Heart right ventricle (tissue), 16 donors: ENCODE results near the gene RSKR. TPM values are rescaled to one million over a fixed set of nuclear protein-coding genes. Genes with fewer than 3 reads are reported as not detected.
"Not testable (repeated sequence)": the region's sequence is repeated elsewhere in the genome, so short reads cannot be mapped to it uniquely, and the experiment has no call there.

ENCODE experiments used
- ATAC-seq, 8 donors: fragments of 200-7000 bp; cut with Tn5 transposase; one replicate each; pipeline ENCODE4 v1.9.1; 2020; ENCODE audit warnings: mild to moderate bottlenecking in 8 of 8, moderate library complexity in 8 of 8, moderate number of reproducible peaks in 1 of 8
- DNase-seq, 2 donors: peaks; one replicate each; pipeline ENCODE4 v3.0.0-alpha.2; 2020
- H3K27ac ChIP-seq, 10 donors: fragments of 200-600 bp; sonication (generic) in 2 of 10; one replicate each; pipeline versions ENCODE4 v1.5.0 to v1.8.0; 2020 to 2022; ENCODE audit warnings: mild to moderate bottlenecking in 3 of 10
- H3K27me3 ChIP-seq, 7 donors: fragments of 200-600 bp; one replicate each; pipeline ENCODE4 v1.8.0; 2021 to 2022; ENCODE audit warnings: mild to moderate bottlenecking in 2 of 7
- H3K36me3 ChIP-seq, 9 donors: fragments of 200-600 bp; sonication (generic) in 1 of 9; one replicate each; pipeline versions ENCODE4 v1.5.0 to v1.8.0; 2020 to 2022; ENCODE audit warnings: mild to moderate bottlenecking in 2 of 9
- H3K4me1 ChIP-seq, 9 donors: fragments of 200-600 bp; sonication (generic) in 1 of 9; one replicate each; pipeline versions ENCODE4 v1.5.0 to v1.8.0; 2020 to 2022; ENCODE audit warnings: mild to moderate bottlenecking in 4 of 9
- H3K4me3 ChIP-seq, 10 donors: fragments of 200-600 bp; sonication (generic) in 2 of 10; one replicate each; pipeline versions ENCODE4 v1.5.0 to v1.8.0; 2020 to 2022; ENCODE audit warnings: mild to moderate bottlenecking in 7 of 10, moderate library complexity in 2 of 10
- H3K9me3 ChIP-seq, 11 donors: fragments of 200-600 bp in 10 of 11; sonication (generic) in 2 of 11; one replicate each; pipeline versions ENCODE4 v1.5.0 to v1.8.0; 2013 to 2022; ENCODE audit warnings: mild to moderate bottlenecking in 2 of 11, control low read depth in 1 of 11, moderate library complexity in 1 of 11
- WGBS, 2 donors: extraction: QIAGEN DNeasy Blood & Tissue Kit; methylation state at CpG; one replicate each; pipeline ENCODE4 v1.1.7; 2013; ENCODE audit warnings: inconsistent platforms in 1 of 2; 5-methylcytosine and 5-hydroxymethylcytosine counted together
- intact Hi-C, 10 donors: fragments of 100-400 bp; cut with DNase I; formaldehyde crosslinking; loops; one replicate each; pipeline versions ENCODE4 v1.11.1 to v1.14.2; 2022
- polyA plus RNA-seq, 2 donors: library from polyadenylated mRNA; stranded (reverse); fragments of 200-250 nt; gene quantifications; one replicate each; pipeline ENCODE4 v1.2.3, GENCODE V29; 2013
- total RNA-seq, 10 donors: library from RNA; stranded (reverse); fragmentation: NEBNext Ultra II Directional in 3 of 10; extraction: Animal tissue kit (Norgen Biotek cat#: 25700) in 3 of 10; gene quantifications; one replicate each; pipeline versions ENCODE4 v1.2.1 to v1.2.4, GENCODE V29; 2021 to 2023
- TF ChIP-seq, protein P1 (sequence below), 9 donors: fragments of 200-600 bp; sonication (generic) in 2 of 9; IDR thresholded peaks; one replicate each; pipeline versions ENCODE4 v1.5.0 to v1.8.0; 2021 to 2022; ENCODE audit warnings: antibody characterized with exemption in 9 of 9, mild to moderate bottlenecking in 5 of 9, moderate library complexity in 1 of 9
- donor health status: Arrhythmogenic right ventricular cardiomyopathy.
- donor health status: ischemic (EF 13 %, LVEDD 7.1; RV severe dilation, severe dysfunction).
- donor health status: healthy with polysubstance abuse.
- donor health status: DM: no; HTN: yes; CAD: no.
- donor health status: DM: no; HTN: no; CAD: no.
- donor health status: ischemic (EF 25% LVEDD 6.9; RV normal size, moderate dysfunction).
- donor health status: ischemic (EF 25% LVEDD 5.7; RV mildly dilated, moderate dysfunction).
- donor health status: healthy.
- donor health status: DM: yes; HTN: yes; CAD: no.
- donor health status: Ischemic cardiomyopathy.
- donor health status: ischemic (EF 35%, LVEDD 5.7; RV mildly dilated, moderate dysfunction).
- donor health status: nonischemic (EF 11% LVEDD 7.7; RV severe dilation, severe dysfunction).
- donor health status: DM: yes; HTN: yes; CAD: no.
- donor health status: PGD.
- donor health status: ischemic (EF 29% LVEDD 5.4; RV normal size, mild dysfunction).
- donor health status: nonischemic (EF 23%, LVEDD 6.1; RV moderate dilation, normal function).

The RSKR gene
- total and polyA plus RNA-seq, 12 donors: 2.1 to 8.7 (median 4.1) TPM

DNA sequence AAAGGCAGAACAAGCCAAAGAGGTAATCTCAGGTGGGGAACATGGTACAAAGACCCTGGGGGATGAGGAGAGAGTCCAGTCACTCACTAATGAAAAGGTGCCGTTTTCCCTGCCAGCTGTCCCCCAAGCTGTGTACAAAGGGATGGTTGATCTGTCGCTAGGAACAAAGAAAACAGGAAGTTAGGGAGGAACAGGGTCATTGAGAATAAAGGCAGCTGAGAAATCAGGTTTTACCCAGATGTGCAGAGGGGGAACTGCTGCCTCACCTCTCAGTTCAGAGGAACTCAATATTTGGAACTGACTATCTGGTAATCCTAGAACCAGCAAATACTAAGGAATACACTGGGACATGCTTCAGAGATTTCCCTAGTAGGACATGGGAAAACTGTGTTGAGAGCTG lies 1.5 kb downstream of the RSKR start:
- Histone ChIP-seq H3K4me1 (no peaks in the 10 kb centered on the region), H3K4me3 (no peak overlapping the region), H3K27ac (no peak overlapping the region), H3K27me3 (no peaks in the 10 kb centered on the region), H3K9me3 (no peaks in the 10 kb centered on the region), H3K36me3 (peaks cover 0 to 93% (median 36%) of the 10 kb centered on the region in 9 donors)
- intact Hi-C loops: loop anchor here in 9 of 10 donors (2.0 to 10.0 kb wide), 7 partner anchors 58 to 120 kb away; partner anchors contain the start of gene UNC119 (in 2 of the 9)
- TF ChIP-seq, protein P1, sequence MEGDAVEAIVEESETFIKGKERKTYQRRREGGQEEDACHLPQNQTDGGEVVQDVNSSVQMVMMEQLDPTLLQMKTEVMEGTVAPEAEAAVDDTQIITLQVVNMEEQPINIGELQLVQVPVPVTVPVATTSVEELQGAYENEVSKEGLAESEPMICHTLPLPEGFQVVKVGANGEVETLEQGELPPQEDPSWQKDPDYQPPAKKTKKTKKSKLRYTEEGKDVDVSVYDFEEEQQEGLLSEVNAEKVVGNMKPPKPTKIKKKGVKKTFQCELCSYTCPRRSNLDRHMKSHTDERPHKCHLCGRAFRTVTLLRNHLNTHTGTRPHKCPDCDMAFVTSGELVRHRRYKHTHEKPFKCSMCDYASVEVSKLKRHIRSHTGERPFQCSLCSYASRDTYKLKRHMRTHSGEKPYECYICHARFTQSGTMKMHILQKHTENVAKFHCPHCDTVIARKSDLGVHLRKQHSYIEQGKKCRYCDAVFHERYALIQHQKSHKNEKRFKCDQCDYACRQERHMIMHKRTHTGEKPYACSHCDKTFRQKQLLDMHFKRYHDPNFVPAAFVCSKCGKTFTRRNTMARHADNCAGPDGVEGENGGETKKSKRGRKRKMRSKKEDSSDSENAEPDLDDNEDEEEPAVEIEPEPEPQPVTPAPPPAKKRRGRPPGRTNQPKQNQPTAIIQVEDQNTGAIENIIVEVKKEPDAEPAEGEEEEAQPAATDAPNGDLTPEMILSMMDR (IDR thresholded peaks at IDR 0.05): no peak
- WGBS, 2 donors: 51 to 73% methylated on average over 2 of the region's 2 CpGs
- ATAC-seq (no peak), DNase-seq (no peak)

DNA sequence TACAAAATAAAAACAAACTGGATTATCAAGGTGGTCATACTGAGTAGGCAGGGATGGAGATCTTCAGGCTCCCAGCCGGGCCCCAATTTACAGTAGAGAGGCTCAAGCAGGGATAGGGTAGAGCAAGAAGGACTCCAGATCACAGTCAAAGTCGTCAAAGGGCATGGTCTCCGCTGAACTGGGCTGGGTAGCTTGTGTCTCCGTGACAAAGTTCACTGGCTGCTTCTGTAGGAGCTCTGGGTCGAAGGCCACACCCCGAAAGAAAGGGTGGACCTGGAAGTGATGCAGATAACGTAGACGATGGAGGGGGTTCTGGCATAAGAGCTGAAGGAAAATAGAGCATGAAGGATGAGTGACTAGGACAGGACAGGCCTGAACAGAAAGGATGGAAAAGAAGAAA lies 3.6 kb downstream of the RSKR start:
- no peak overlapping the region for H3K27ac ChIP-seq
- no peaks in the 10 kb centered on the region for H3K9me3 ChIP-seq
- DNase-seq (no peak), ATAC-seq (no peak)
- H3K4me1 ChIP-seq: no peaks in the 10 kb centered on the region
- TF ChIP-seq, protein P1 (IDR thresholded peaks at IDR 0.05): no peak
- intact Hi-C loops: loop anchor here in 9 of 10 donors (5.0 to 10.0 kb wide), 6 partner anchors 56 to 118 kb away; partner anchors contain the start of gene UNC119 (in 2 of the 9)
- no peak overlapping the region for H3K4me3 ChIP-seq
- WGBS, 2 donors: 85 to 88% methylated on average over 8 of the region's 8 CpGs
- peaks cover 0 to 90% (median 14%) of the 10 kb centered on the region in 9 donors for H3K36me3 ChIP-seq
- H3K27me3 ChIP-seq: no peaks in the 10 kb centered on the region

DNA sequence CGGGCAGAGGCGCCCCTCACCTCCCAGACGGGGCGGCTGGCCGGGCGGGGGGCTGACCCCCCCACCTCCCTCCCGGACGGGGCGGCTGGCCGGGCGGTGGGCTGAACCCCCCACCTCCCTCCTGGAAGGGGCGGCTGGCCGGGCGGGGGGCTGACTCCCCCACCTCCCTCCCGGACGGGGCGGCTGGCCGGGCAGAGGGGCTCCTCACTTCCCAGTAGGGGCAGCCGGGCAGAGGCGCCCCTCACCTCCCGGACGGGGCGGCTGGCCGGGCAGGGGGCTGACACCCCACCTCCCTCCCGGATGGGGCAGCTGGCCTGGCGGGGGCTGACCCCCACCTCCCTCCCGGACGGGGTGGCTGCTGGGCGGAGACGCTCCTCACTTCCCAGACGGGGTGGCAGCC lies 10.0 kb downstream of the RSKR start:
- not testable (repeated sequence) for ATAC-seq, H3K27ac ChIP-seq, DNase-seq, H3K9me3 ChIP-seq, H3K27me3 ChIP-seq, H3K4me3 ChIP-seq
- 92 to 95% methylated on average over 4 to 31 of the region's 31 CpGs for WGBS, 2 donors
- intact Hi-C loops: loop anchor here in 1 of 10 donors (5.0 kb wide), 1 partner anchor 52 kb away; the partner anchor contains the start of gene UNC119
- H3K36me3 ChIP-seq: peaks cover 0 to 27% (median 0%) of the 10 kb centered on the region in 9 donors
- H3K4me1 ChIP-seq: peaks cover 0 to 12% (median 7%) of the 10 kb centered on the region in 9 donors

DNA sequence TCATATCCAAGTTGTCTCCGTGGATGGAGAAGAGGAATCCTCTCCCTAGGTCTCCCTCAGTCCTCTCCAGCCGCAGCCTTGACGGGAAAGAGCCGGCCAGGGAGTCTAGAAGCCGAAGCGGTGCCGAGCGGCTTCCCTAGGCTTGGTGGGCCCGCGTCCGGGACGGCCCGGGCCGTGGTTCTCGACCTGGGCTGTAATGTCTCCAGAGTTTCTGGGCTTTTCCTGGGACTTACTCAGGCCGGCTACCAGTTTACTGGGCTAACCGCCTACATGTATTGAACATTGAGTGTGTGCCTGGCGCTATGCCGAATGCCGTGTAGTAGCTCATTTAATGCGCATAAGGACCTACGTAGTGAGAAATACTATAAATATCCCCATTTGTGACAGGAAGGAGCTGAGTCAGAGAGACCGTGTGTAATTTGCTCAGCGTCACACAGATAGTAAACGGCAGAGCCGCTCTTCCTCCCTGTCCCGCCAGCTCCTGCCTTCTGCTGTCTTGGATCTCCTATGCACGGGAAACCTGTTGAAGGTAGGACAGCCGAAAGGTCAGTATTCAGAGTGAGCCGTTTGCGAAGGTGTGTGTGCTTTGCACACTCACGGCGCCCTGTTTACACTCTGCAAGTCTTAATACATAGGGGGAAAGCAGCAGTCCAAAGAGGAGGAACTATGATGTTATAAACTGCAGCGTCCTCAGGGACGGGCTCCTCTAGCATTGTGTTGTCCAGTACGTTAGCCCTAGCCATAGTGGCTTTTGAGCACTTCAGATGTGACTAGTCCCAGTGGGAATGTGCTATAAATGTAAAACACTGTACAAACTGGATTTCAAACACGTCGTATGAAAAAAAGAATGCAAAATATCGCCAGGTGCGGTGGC lies 14.4 kb downstream of the RSKR start:
- Histone ChIP-seq H3K27ac (peak overlapping the region; percentile 21 to 97 (median 87)), H3K4me1 (peaks cover 0 to 22% (median 13%) of the 10 kb centered on the region in 9 donors), H3K27me3 (no peaks in the 10 kb centered on the region), H3K36me3 (peaks cover 0 to 4% (median 0%) of the 10 kb centered on the region in 9 donors), H3K9me3 (no peaks in the 10 kb centered on the region), H3K4me3 (peak overlapping the region; percentile 26 to 80 (median 67))
- peak; percentile 48 to 67 for DNase-seq
- WGBS, 2 donors: 11% methylated on average over 40 of the region's 40 CpGs
- TF ChIP-seq, protein P1 (IDR thresholded peaks at IDR 0.05): no peak
- peak; percentile 62 to 84 (median 75) for ATAC-seq
- intact Hi-C loops: loop anchor here in 2 of 10 donors (2.0 to 5.0 kb wide), 2 partner anchors 23 to 47 kb away; partner anchors contain the start of genes ALDOC (in 1 of the 2) and UNC119 (in 1 of the 2)
